ENCODE results near the gene LRRK2. TPM values are rescaled to one million over a fixed set of nuclear protein-coding genes. Genes with fewer than 3 reads are reported as not detected.
A peak's percentile ranks its signal among the peaks of the same experiment; 100 is the strongest.

The LRRK2 gene
- polyA plus RNA-seq, 1 donor (not counting 4 experiments of a cell fraction or from before 2014, with no cell fraction given), result 0.25 TPM

GRCh38 chr12:40223646-40224045 is 1.2 kb upstream of the LRRK2 start:
- no peak overlapping the region for H2AFZ ChIP-seq (ENCODE audit: control insufficient read depth, low read length)
- no peak overlapping the region for H3K27ac ChIP-seq (ENCODE audit: control insufficient read depth, insufficient read depth, low read length)
- DNase-seq (ENCODE audit: low read depth, low spot score), result no peak
- peak overlapping the region; percentile 84 for H3K4me2 ChIP-seq (ENCODE audit: control insufficient read depth, extremely low read depth, insufficient read depth, low read depth, low read length)
- H3K9me1 ChIP-seq (ENCODE audit: control insufficient read depth, extremely low read depth, insufficient read depth, low read length), result no peaks in the 10 kb centered on the region
- H4K20me1 ChIP-seq (ENCODE audit: control insufficient read depth, extremely low read depth, insufficient read depth, low read length), result no peaks in the 10 kb centered on the region
- H3K79me2 ChIP-seq (ENCODE audit: control insufficient read depth, insufficient read depth, low read length), result no peaks in the 10 kb centered on the region
- H3K36me3 ChIP-seq (ENCODE audit: control insufficient read depth in 2 of 2, extremely low read depth in 1 of 2, insufficient read depth in 2 of 2, low read length in 2 of 2), result no peaks in the 10 kb centered on the region
- no peaks in the 10 kb centered on the region for H3K9me3 ChIP-seq (ENCODE audit: control insufficient read depth, low read depth, low read length)
- H3K4me1 ChIP-seq (ENCODE audit: control insufficient read depth, extremely low read depth, insufficient read depth, low read length), result peaks cover 16% of the 10 kb centered on the region
- no peak for FAIRE-seq
- no peak overlapping the region for H3K9ac ChIP-seq (ENCODE audit: control insufficient read depth, extremely low read depth, insufficient read depth, low read length)
- dilution Hi-C loops (cut with MboI; ENCODE audit: extremely low pct_ligation_motif_present, low sequenced_read_pairs), result no loop called here
- no peak overlapping the region for H3K4me3 ChIP-seq (ENCODE audit: control insufficient read depth in 2 of 3, extremely low read depth in 1 of 3, insufficient read depth in 2 of 3, low read depth in 1 of 3, low read length in 3 of 3)
- H3K27me3 ChIP-seq (ENCODE audit: control insufficient read depth, extremely low read depth, insufficient read depth, low read length), result no peaks in the 10 kb centered on the region
- no peak for TF ChIP-seq CTCF (optimal IDR thresholded peaks at IDR 0.05 in 1 of 3, IDR thresholded peaks at IDR 0.05 in 1 of 3, conservative IDR thresholded peaks at IDR 0.05 in 1 of 3; ENCODE audit: extremely low read depth in 1 of 3, insufficient read depth in 2 of 3, low read length in 3 of 3)
- no peak for TF ChIP-seq EZH2 (IDR thresholded peaks at IDR 0.05; ENCODE audit: low read length)

GRCh38 chr12:40225337-40225983 is 663 bp downstream of the LRRK2 start:
- Histone ChIP-seq H3K79me2 (ENCODE audit: control insufficient read depth, insufficient read depth, low read length) (no peaks in the 10 kb centered on the region), H3K4me3 (ENCODE audit: control insufficient read depth in 2 of 3, extremely low read depth in 1 of 3, insufficient read depth in 2 of 3, low read depth in 1 of 3, low read length in 3 of 3) (peak overlapping the region in 2 of 3 experiments; percentile 65 to 67), H3K4me2 (ENCODE audit: control insufficient read depth, extremely low read depth, insufficient read depth, low read depth, low read length) (peak overlapping the region; percentile 84), H3K9me3 (ENCODE audit: control insufficient read depth, low read depth, low read length) (no peaks in the 10 kb centered on the region), H3K9ac (ENCODE audit: control insufficient read depth, extremely low read depth, insufficient read depth, low read length) (peak overlapping the region; percentile 67), H3K9me1 (ENCODE audit: control insufficient read depth, extremely low read depth, insufficient read depth, low read length) (no peaks in the 10 kb centered on the region), H3K27me3 (ENCODE audit: control insufficient read depth, extremely low read depth, insufficient read depth, low read length) (no peaks in the 10 kb centered on the region), H3K27ac (ENCODE audit: control insufficient read depth, insufficient read depth, low read length) (no peak overlapping the region), H3K36me3 (ENCODE audit: control insufficient read depth in 2 of 2, extremely low read depth in 1 of 2, insufficient read depth in 2 of 2, low read length in 2 of 2) (no peaks in the 10 kb centered on the region), H2AFZ (ENCODE audit: control insufficient read depth, low read length) (peak overlapping the region; percentile 48), H3K4me1 (ENCODE audit: control insufficient read depth, extremely low read depth, insufficient read depth, low read length) (peaks cover 16% of the 10 kb centered on the region), H4K20me1 (ENCODE audit: control insufficient read depth, extremely low read depth, insufficient read depth, low read length) (no peaks in the 10 kb centered on the region)
- TF ChIP-seq CTCF (optimal IDR thresholded peaks at IDR 0.05 in 1 of 3, IDR thresholded peaks at IDR 0.05 in 1 of 3, conservative IDR thresholded peaks at IDR 0.05 in 1 of 3; ENCODE audit: extremely low read depth in 1 of 3, insufficient read depth in 2 of 3, low read length in 3 of 3) (no peak), EZH2 (IDR thresholded peaks at IDR 0.05; ENCODE audit: low read length) (no peak)
- dilution Hi-C loops (cut with MboI; ENCODE audit: extremely low pct_ligation_motif_present, low sequenced_read_pairs), result no loop called here
- peak; percentile 17 for FAIRE-seq
- no peak for DNase-seq (ENCODE audit: low read depth, low spot score)

Data from keratinocyte (primary cell).